Measurements from ENCODE around the gene FAM47B.

The FAM47B gene

GRCh38 chrX:34942496-34942895 is at the start of gene FAM47B:
Gene FAM47B, plus strand, starts transcription at chrX:34942796. Its CDS starts 36 bp downstream, at chrX:34942832.
- DNase-seq: no peak

DNA sequence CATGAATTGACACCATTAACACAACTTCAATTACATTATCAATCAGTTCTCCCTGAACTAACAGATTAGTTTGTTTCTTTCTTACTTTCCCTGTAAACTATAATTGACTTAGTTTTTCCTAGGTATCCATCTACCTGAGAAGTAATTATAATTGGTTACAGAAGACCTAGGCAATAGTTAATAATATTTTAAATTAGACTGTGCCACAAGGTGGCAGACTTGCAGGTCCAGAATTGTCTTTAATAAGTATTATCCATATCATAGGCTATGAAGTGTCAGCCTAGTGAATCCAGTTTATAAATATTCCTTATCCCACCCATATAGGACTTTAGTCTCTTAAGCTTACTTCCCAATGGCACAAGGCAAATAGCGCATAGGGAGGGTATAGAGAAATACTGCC is 48.9 kb upstream of the FAM47B start:
- DNase-seq: no peak

DNA sequence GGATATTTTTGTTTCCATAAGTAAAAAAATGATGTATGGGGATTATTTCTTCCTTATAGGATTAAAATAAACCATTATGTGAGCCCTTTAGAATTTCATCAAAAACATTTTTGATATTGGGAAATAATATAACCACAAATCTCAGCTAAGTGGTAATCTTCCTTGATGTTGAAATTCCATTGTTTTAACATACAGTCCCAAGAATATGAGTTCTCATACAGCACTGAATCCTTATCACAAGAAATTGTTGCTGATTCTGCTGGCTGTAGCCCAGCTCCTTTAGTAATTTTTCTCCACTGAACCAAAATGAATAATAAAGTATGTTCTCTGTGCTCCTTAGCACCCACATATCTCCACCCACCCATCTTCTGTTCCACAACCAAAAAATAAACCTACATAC is 41.9 kb upstream of the FAM47B start:
- no peak for DNase-seq

- no peak for DNase-seq
Observed at GRCh38 chrX:34901761-34902160, 40.8 kb upstream of the FAM47B start.

GRCh38 chrX:34903316-34903715 is 39.3 kb upstream of the FAM47B start:
- no peak for DNase-seq

DNA sequence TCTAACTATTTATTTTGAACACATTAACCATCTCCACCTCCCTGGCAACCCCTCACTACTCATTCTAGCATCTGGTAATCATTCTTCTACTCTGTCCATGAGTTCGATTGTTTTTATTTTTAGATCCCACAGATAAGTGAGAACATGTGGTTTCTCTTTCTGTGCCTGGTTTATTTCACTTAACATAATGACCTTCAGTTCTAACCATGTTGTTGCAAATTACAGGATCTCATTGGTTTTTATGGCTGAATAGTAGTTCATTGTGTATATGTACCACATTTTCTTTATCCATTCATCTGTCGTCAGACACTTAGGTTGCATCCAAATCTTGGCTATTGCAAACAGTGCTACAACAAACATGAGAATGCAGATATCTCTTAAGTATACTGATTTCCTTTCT is 33.4 kb upstream of the FAM47B start:
- no peak for DNase-seq

GRCh38 chrX:34915463-34916225 is 27.0 kb upstream of the FAM47B start:
- no peak for DNase-seq

- DNase-seq: no peak
Observed at GRCh38 chrX:34917146-34917545, 25.4 kb upstream of the FAM47B start.

DNA sequence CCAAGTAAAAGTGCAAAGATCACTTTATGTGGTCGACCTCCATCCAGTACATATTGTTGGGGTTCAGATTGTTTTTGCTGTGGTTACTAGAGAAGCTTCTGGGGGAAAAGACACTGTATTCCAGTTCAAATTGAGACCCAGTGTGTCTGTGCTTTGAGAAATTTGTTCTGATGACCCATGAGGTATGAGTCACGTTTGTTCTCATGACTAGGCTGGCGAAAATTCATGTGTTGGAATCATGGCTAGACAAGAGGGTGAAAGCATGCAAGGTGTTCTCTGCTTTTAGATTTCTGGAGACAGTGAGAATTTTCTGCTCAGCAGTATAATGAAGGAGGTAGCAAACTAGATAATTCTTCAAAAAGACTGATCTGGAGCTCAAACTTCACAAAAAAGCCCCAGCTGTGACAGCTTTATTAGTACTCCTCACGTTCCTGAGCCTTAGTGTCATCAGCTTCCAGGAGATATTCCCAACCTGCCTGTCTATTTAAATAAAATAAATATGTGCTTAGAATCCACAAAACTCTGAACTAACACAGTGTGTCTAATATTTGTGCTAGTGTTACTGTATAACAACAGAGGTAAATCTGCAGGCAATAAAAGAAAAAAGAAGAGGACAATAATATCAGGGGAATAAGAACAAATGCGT is 24.4 kb upstream of the FAM47B start:
- no peak for DNase-seq

DNA sequence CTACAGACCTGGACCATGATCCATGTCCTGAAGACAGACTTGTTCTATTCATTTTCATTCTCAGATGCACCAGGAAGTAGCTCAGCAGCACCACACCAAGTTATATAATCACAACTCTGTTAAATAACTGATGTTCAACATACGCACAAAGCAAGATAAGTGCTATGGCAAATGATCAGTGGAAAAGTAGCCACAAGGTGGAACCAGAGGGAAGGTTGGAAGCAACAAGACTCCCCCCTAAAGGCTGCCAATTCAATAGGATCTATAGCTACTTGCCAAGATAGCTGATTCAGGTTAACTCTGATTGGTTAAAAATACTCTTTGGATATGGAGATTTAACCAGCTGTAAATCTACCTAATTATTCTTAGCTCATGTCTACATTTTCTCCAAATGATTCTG is 23.7 kb upstream of the FAM47B start:
- no peak for DNase-seq

DNA sequence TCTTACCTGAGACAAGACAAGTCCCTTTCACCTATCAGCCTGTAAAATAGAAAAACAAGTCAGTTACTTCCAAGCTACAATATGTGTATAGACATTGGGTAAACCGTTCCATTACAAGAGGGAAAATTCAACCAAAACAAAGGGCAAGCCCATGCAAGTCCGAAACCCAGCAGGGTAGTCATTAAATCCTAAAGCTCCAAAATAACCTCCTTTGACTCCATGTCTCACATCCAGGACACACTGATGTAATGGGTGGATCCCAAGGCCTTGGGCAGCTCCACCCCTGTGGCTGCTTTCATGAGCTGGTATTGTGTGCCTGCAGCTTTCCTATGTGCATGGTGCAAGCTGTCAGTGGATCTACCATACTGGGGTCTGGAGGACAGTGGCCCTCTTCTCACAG is 14.7 kb upstream of the FAM47B start:
- DNase-seq: no peak

DNA sequence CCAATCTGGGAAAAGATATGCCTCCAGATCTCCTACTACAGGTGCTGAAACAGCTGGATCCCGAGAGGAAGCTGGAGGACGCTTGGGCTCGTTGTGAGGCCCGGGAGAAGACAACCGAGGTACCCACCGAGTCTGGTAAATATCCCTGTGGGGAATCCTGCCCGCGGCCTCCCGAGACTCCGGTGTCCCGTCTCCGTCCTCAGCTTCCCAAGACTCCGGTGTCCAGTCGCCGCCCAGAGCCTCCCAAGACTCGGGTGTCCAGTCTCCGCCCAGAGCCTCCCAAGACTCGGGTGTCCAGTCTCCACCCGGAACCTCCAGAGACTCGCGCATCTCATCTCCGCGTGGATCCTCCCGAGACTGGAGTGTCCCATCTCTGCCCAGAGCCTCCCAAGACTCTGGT is 639 bp downstream of the FAM47B start:
- no peak for DNase-seq

- DNase-seq: no peak
Observed at GRCh38 chrX:34956916-34957315, 14.3 kb downstream of the FAM47B start.

DNA sequence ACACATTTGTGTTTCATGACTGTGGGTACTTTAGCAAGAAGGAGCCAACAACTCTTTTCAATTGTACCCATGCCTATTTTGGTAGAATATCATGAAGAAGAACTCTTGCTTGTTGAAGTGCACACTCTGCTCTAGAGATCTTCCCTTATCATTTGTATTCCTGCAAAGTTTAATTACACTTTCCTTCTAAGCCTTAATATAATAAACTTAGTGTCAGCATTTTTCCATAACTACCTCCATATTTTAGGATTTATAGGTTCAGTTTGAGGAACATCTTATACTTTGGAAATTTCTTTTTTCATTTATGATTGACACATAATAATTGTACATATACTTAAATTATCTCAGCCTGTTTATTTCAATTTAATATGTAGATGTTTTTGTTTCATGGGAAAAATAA is 19.1 kb downstream of the FAM47B start:
- DNase-seq: no peak

DNA sequence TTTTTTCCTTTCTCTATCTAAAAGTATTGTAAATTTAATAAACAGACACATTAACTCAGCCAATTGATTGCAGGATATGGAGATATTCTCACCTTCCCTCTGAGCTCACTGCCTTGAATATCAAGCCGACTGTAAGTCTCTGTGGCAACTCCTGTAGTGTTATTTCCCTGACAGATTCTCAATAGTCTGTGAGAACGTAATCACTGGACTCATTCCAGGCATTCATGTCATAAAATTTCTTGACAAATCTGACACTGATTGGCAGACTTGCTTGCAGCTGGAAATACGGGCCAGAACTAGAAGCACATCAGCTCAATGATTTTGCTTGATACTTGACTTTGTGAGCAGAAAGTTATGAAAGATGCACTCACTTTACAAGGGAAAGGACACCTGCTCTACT is 29.6 kb downstream of the FAM47B start:
- no peak for DNase-seq

GRCh38 chrX:34978171-34978570 is 35.6 kb downstream of the FAM47B start:
- DNase-seq: no peak

DNA sequence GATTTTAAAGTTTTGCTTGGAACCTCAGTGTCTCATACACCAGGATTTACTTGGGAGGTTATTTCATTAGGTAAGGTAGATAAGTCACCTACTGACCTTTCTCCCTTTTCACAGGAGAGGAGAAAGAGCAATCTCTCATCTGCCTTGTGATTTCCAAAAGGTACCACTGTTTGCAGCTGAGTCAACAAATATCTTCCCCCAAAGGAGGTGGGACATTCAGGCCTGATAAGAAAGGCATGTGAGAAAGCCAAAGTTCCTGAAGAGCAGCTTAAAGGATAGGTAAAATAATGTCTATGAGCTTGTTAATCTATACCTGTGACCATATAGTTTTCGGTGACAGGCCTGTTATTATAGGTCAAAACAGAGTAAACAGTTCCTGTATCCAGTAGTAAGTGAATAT is 45.0 kb downstream of the FAM47B start:
- no peak for DNase-seq

All from GF-D8 (cell line).